ENCODE results near the gene DGKK.

GRCh38 chrX:50436797-50437196 is 33.8 kb downstream of the DGKK start:
- TF ChIP-seq CTCF (IDR thresholded peaks at IDR 0.05; ENCODE audit: low read depth, low read length, missing input control), result no peak
- TF ChIP-seq ZBTB33 (IDR thresholded peaks at IDR 0.05), result no peak
- no peak for TF ChIP-seq HNF4A (conservative IDR thresholded peaks at IDR 0.05)
- TF ChIP-seq GABPA (IDR thresholded peaks at IDR 0.05 in 1 of 2, conservative IDR thresholded peaks at IDR 0.05 in 1 of 2), result no peak
- no peak for TF ChIP-seq REST (IDR thresholded peaks at IDR 0.05)
- no peak for TF ChIP-seq RXRA (IDR thresholded peaks at IDR 0.05)
- TF ChIP-seq ATF3 (IDR thresholded peaks at IDR 0.05), result no peak
- no peak for TF ChIP-seq RAD21 (IDR thresholded peaks at IDR 0.05)
- no peak for TF ChIP-seq FOXA1 (IDR thresholded peaks at IDR 0.05)

Data from liver (tissue), 3 donors.